HG03175 (cell line): Measurements from ENCODE around the gene PP2D1.
"Not testable (repeated sequence)": the region's sequence is repeated elsewhere in the genome, so short reads cannot be mapped to it uniquely, and the experiment has no call there.

Experiments used
- ATAC-seq: cut with Tn5 transposase; IDR thresholded peaks from one replicate; pipeline ENCODE4 v1.9.1; 2021; ENCODE audit warnings: mild to moderate bottlenecking, moderate library complexity; ENCODE audit not compliant: unreplicated experiment

Gene PP2D1

DNA sequence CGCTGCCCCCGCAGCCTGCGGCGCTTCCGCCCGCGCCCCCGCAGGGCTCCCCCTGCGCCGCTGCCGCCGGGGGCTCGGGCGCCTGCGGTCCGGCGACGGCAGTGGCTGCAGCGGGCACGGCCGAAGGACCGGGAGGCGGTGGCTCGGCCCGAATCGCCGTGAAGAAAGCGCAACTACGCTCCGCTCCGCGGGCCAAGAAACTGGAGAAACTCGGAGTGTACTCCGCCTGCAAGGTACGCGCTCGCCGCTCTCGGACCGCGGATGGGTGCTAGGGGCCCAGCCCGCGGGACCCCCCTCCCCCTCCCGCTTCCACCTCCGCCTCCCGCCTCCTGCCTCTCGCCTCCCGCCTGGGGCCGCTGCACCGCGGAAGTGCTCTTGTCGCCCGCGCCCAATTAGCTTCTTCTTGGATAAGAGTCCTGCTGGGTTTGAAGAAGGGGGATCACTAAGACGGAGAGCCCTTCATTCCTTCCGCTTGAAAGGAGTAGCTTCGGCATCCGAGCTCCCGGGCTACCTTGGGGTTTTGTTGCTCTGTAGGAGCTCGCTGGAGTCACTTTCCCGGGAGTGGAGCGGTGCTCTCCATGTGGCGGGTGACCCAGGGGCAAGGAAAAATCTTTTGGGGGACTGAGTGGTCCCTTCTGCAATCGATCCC lies 28.6 kb upstream of the PP2D1 start:
- ATAC-seq, result peak; percentile 34

GRCh38 chr3:20039765-20040547 lies 27.9 kb upstream of the PP2D1 start, which contains the start of gene KAT2B:
KAT2B (plus strand) TSS chr3:20040446; CDS start chr3:20040478, 32 bp downstream.
- ATAC-seq, result peak; percentile 56

GRCh38 chr3:20039466-20039764 lies 27.4 kb upstream of the PP2D1 start:
- ATAC-seq, result no peak

- no peak for ATAC-seq
These were observed 26.8 kb upstream of the PP2D1 start for GRCh38 chr3:20038699-20039465.

DNA sequence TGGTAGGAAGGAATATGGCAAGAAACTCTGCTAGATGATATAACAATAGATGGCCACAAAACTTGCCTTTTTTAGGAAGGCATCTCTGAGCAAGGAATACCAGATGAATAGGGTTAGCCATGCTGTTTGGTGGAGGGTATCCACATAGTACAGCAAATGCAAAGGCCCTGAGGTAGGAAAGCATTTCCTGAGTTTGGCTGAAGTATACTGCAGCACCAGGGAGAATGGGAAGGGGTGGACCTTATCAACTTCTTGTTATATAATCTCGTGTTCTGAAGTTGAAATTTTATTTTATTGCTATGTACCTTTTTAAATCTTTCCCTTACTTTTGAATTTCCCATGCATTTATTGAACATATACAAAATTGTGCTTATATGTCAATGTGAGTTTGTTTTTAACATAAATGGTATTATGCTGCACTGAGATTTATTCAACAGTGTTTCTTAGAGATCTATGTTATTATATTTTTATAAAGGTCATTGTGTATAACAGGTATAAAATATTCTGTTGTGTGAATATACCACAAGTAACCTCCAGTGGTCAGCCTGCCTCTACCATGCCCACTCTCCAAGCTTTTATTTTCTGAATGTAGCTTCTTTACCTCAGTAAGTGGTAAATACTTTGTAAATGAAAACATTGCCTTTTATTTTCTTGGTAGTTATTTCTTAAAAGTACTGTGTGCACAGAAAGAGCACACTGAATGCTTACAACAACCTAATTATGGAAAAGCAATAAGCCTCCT lies 25.4 kb upstream of the PP2D1 start:
- ATAC-seq, result no peak

GRCh38 chr3:20035019-20035418 lies 23.0 kb upstream of the PP2D1 start:
- no peak for ATAC-seq

DNA sequence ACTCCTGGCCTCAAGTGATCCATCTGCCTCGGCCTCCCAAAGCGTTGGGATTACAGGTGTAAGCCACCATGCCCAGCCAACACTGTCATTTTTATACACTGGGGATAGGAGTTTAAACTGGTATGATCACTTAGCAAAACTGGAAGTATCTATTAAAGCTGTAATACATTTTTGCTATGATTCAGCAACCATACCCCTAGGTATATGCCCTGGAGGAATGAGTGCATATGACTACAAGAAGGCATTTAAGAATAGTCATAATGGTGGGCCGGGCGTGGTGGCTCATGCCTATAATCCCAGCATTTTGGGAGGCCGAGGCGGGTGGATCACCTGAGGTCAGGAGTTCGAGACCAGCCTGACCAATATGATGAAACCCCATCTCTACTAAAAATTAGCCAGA lies 19.9 kb upstream of the PP2D1 start:
- ATAC-seq, result not testable (repeated sequence)

- no peak for ATAC-seq
These were observed 16.9 kb upstream of the PP2D1 start for GRCh38 chr3:20028905-20029331.

- ATAC-seq, result no peak
These were observed 15.1 kb upstream of the PP2D1 start for GRCh38 chr3:20027136-20027535.

- ATAC-seq, result no peak
These were observed 11.8 kb upstream of the PP2D1 start for GRCh38 chr3:20023623-20024405.

GRCh38 chr3:20022954-20023622 lies 11.0 kb upstream of the PP2D1 start:
- ATAC-seq, result no peak

GRCh38 chr3:20016076-20016475 lies 4.0 kb upstream of the PP2D1 start:
- not testable (repeated sequence) for ATAC-seq

DNA sequence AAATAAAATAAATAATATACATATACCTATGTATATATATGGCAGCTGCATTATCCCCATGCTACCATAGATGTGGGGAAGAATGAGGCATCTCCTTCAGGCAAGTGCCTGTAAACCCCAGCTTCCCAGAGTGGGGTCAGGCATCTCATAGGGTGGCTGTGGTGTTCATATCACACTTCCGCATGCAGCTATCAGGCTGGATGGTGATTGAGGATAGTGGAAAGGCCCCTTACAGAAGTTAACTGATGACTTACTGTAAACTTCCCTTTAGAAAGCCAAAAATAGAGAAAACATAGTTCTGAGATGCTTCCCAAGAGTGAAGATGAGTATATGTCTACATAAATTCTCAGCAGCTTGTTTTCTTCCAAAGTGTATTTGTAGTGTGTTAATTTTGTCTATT lies 3.5 kb upstream of the PP2D1 start:
- no peak for ATAC-seq

GRCh38 chr3:20013396-20013795 lies 1.3 kb upstream of the PP2D1 start:
- ATAC-seq, result no peak

DNA sequence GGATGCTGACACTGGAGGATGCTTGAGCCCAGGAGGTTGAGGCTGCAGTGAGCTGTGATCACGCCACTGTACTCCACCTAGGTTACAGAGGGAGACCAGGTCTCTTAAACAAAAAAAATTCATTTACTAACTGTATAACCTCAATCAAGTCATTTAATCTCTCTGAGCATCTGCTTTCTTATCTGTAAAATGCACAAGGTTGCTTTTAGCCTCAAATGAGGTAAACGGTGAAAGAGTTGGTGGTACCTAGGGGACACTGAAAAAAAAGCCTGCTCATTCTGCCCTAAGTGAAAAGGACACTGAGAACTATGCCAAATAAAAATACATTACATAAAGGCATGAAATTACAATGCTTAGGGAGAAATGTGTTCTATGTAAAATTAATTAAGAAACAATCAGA lies 3.4 kb downstream of the PP2D1 start:
- no peak for ATAC-seq

DNA sequence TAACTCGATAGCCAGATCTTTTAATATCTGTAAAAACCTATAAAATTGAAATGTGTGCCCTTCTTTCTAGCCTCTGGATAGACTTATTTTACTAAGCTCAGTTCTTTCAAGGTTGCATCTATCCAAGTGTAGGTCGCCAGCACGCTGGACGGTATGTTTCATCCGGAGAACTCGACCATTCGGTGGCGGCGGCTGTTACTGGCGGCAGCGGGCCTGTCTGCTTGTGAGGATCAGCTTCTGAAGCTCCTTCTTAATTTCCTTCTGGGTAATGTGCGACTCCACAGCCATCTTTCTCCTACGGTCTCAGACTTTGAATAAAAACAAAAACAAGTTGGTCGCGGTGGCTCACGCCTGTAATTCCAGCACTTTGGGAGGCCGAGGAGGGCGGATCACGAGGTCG lies 4.1 kb downstream of the PP2D1 start:
- no peak for ATAC-seq

DNA sequence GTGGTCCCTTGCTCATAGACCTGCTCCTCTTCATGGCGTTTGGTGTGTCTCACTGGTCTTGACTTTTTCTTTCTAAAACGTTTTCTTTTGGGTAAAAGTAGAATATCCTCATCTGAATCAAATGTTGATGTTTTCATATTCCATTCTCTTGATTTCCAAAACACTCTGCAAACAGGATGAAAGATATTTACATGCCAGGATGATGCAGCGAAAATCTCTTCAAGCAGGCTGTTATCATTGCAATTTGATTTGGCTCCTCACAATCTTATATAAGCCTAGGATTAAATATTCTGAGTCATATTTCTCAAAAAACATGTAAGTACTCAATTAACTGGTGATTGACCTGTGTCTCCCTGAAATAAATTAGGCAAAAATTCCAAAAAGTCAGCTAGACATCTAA lies 10.1 kb downstream of the PP2D1 start:
- ATAC-seq, result no peak

GRCh38 chr3:19997502-19997901 lies 14.6 kb downstream of the PP2D1 start:
- no peak for ATAC-seq

DNA sequence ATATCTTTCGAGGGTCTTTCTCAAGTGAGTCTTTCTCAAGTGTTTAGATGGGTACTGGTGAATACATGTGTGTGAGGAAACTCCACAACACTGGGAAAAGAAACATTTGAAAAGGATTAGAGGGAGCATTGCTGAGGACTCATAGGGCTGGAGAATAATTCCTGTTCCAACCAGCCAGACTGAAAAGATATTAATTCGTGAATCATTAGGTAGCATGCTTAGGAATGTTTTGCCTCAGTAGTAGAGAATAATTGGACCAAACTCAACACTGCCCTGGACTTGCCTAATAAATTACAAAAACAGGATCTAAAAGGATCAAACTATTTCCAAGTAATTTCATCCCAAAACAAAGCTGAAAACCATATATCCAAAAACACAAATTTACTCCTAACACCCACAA lies 17.3 kb downstream of the PP2D1 start:
- ATAC-seq, result no peak

- ATAC-seq, result not testable (repeated sequence)
These were observed 23.2 kb downstream of the PP2D1 start for GRCh38 chr3:19988904-19989303.
